NCI-H2196 (cell line): ENCODE results near the gene PHF20.
A peak's percentile ranks its signal among the peaks of the same experiment; 100 is the strongest.
"Not testable (repeated sequence)": the region's sequence is repeated elsewhere in the genome, so short reads cannot be mapped to it uniquely, and the experiment has no call there.

ENCODE experiments used
- DNase-seq: peaks from one replicate; lab custom pipeline; 2025; ENCODE audit not compliant: unreplicated experiment; lab: John Stamatoyannopoulos, UW

PHF20 gene

GRCh38 chr20:35776513-35777101 is 4.8 kb downstream of the PHF20 start:
- DNase-seq: peak; percentile 87

- not testable (repeated sequence) for DNase-seq
Measured at GRCh38 chr20:35783811-35784210, 12.0 kb downstream of the PHF20 start.

- DNase-seq: not testable (repeated sequence)
Measured at GRCh38 chr20:35785541-35785940, 13.7 kb downstream of the PHF20 start.

- peak; percentile 84 for DNase-seq
Measured at GRCh38 chr20:35788796-35789195, 17.0 kb downstream of the PHF20 start.

GRCh38 chr20:35791097-35791496 is 19.3 kb downstream of the PHF20 start:
- DNase-seq: no peak

- no peak for DNase-seq
Measured at GRCh38 chr20:35791821-35792220, 20.0 kb downstream of the PHF20 start.

GRCh38 chr20:35792740-35793139 is 20.9 kb downstream of the PHF20 start:
- DNase-seq: no peak

- no peak for DNase-seq
Measured at GRCh38 chr20:35796571-35796970, 24.8 kb downstream of the PHF20 start.

GRCh38 chr20:35801865-35802264 is 30.1 kb downstream of the PHF20 start:
- no peak for DNase-seq

- DNase-seq: no peak
Measured at GRCh38 chr20:35806075-35806474, 34.3 kb downstream of the PHF20 start.

- DNase-seq: no peak
Measured at GRCh38 chr20:35807877-35808276, 36.1 kb downstream of the PHF20 start.

GRCh38 chr20:35820715-35821114 is 48.9 kb downstream of the PHF20 start:
- no peak for DNase-seq

- no peak for DNase-seq
Measured at GRCh38 chr20:35821807-35822242, 50.0 kb downstream of the PHF20 start.

- no peak for DNase-seq
Measured at GRCh38 chr20:35823147-35823546, 51.3 kb downstream of the PHF20 start.

- DNase-seq: no peak
Measured at GRCh38 chr20:35823937-35824336, 52.1 kb downstream of the PHF20 start.

- DNase-seq: no peak
Measured at GRCh38 chr20:35826397-35826998, 54.7 kb downstream of the PHF20 start.

- DNase-seq: no peak
Measured at GRCh38 chr20:35828434-35828833, 56.6 kb downstream of the PHF20 start.

- no peak for DNase-seq
Measured at GRCh38 chr20:35828916-35829315, 57.1 kb downstream of the PHF20 start.

GRCh38 chr20:35830264-35830663 is 58.4 kb downstream of the PHF20 start:
- no peak for DNase-seq

GRCh38 chr20:35831029-35831428 is 59.2 kb downstream of the PHF20 start:
- DNase-seq: no peak

- no peak for DNase-seq
Measured at GRCh38 chr20:35831971-35832370, 60.2 kb downstream of the PHF20 start.

- no peak for DNase-seq
Measured at GRCh38 chr20:35833241-35833640, 61.4 kb downstream of the PHF20 start.

GRCh38 chr20:35837577-35838195 is 65.9 kb downstream of the PHF20 start:
- no peak for DNase-seq
